OCI-LY7 (cell line): ENCODE data around the gene EP400. TPM values are rescaled to one million over a fixed set of nuclear protein-coding genes. Genes with fewer than 3 reads are reported as not detected.

Experiments used
- BruUV-seq: library from RNA; stranded (reverse); fragments of 400-500 nt; replicated peaks from 2 replicates; lab custom pipeline; 2021; lab: Mats Ljungman, UMichigan
- CTCF ChIA-PET: fragments of 300-600 bp; sonication (Branson Sonifier 250); formaldehyde crosslinking; loops from one replicate; lab custom pipeline; 2022; ENCODE audit warnings: antibody characterized with exemption; ENCODE audit not compliant: unreplicated experiment; lab: Charles Lee
- POLR2A ChIA-PET: fragments of 300-600 bp; sonication (Branson Sonifier 250); formaldehyde crosslinking; loops from one replicate; lab custom pipeline; 2022; ENCODE audit warnings: antibody characterized with exemption; lab: Charles Lee
- DNase-seq: peaks from one replicate; pipeline ENCODE4 v3.0.0-alpha.2; 2015; ENCODE audit warnings: low spot score
- H2AFZ ChIP-seq: fragments of 200-600 bp; sonication (generic), shearing (Covaris generic); 2 replicates; pipeline ENCODE4 v1.6.1; 2014; ENCODE audit warnings: mild to moderate bottlenecking, antibody characterized with exemption, low read length, moderate library complexity
- H3K27ac ChIP-seq: fragments of 200-600 bp; sonication (generic); 2 replicates; pipeline ENCODE4 v1.5.1; 2014; ENCODE audit warnings: mixed run types, low read depth, mild to moderate bottlenecking, moderate library complexity, low read length, inconsistent platforms; ENCODE audit not compliant: poor library complexity, severe bottlenecking
- H3K36me3 ChIP-seq: fragments of 200-600 bp; sonication (generic); 2 replicates; pipeline ENCODE4 v1.6.1; 2014; ENCODE audit warnings: mild to moderate bottlenecking, antibody characterized with exemption, low read length, moderate library complexity, mixed read lengths; ENCODE audit not compliant: insufficient read depth
- H3K4me1 ChIP-seq: fragments of 200-600 bp; sonication (generic); 2 replicates; pipeline ENCODE4 v1.5.1; 2014; ENCODE audit warnings: mild to moderate bottlenecking, low read length; ENCODE audit not compliant: insufficient read depth, poor library complexity, severe bottlenecking
- H3K4me2 ChIP-seq: fragments of 200-600 bp; sonication (generic); 2 replicates; pipeline ENCODE4 v1.6.1; 2014; ENCODE audit warnings: mild to moderate bottlenecking, low read length
- H3K4me3 ChIP-seq: fragments of 200-600 bp; sonication (generic); 2 replicates; pipeline ENCODE4 v1.5.1; 2014; ENCODE audit warnings: mild to moderate bottlenecking, low read depth, low read length; ENCODE audit not compliant: poor library complexity, severe bottlenecking
- H3K79me2 ChIP-seq: fragments of 200-600 bp; sonication (generic); 2 replicates; pipeline ENCODE4 v1.6.1; 2016; ENCODE audit warnings: low read depth, mild to moderate bottlenecking, low read length, moderate library complexity, mixed read lengths; ENCODE audit not compliant: insufficient read depth
- H3K9me2 ChIP-seq: fragments of 200-600 bp; sonication (generic); 2 replicates; pipeline ENCODE4 v1.6.1; 2016; ENCODE audit warnings: mild to moderate bottlenecking, low read length, mixed read lengths; ENCODE audit not compliant: insufficient read depth
- H3K9me3 ChIP-seq: fragments of 200-600 bp; sonication (generic); 2 replicates; pipeline ENCODE4 v1.6.1; 2014; ENCODE audit warnings: mild to moderate bottlenecking, mixed run types, low read length, mixed read lengths
- H4K20me1 ChIP-seq: fragments of 200-600 bp; sonication (generic); 2 replicates; pipeline ENCODE4 v1.6.1; 2014; ENCODE audit warnings: mild to moderate bottlenecking, antibody characterized with exemption, low read length, moderate library complexity, mixed read lengths; ENCODE audit not compliant: insufficient read depth
- CTCF ChIP-seq: fragments of 200-600 bp; sonication (generic); conservative IDR thresholded peaks from 2 replicates; pipeline ENCODE4 v1.5.1; 2014; ENCODE audit warnings: mild to moderate bottlenecking, antibody characterized with exemption, low read length, moderate library complexity, mixed read lengths
- EZH2phosphoT487 ChIP-seq: fragments of 200-600 bp; sonication (generic); IDR thresholded peaks from 2 replicates; pipeline ENCODE4 v1.6.1; 2018; ENCODE audit warnings: low read depth, borderline replicate concordance, mild to moderate bottlenecking, mixed run types, antibody characterized with exemption, low read length, moderate library complexity, mixed read lengths
- intact Hi-C: fragments of 100-400 bp; cut with micrococcal nuclease; formaldehyde crosslinking; loops from one replicate; pipeline ENCODE4 v1.10.0; 2022; ENCODE audit not compliant: unreplicated experiment
- total RNA-seq, 2 experiments: library from RNA; depleted of rRNA in 1 of 2; stranded (reverse); fragments of >200 nt in 1 of 2; shearing (Covaris generic) in 1 of 2; gene quantifications; 2 replicates each; pipeline ENCODE4 v1.2.3, GENCODE V29; 2014 to 2022

Gene EP400
- total RNA-seq, 2 experiments from 2014 or later, result 20.7 to 56.2 TPM

- no peak for DNase-seq
- H4K20me1 ChIP-seq, result no peaks in the 10 kb centered on the region; the same call in 1 of the 2 replicates
- H3K4me3 ChIP-seq, result no peak overlapping the region
- H3K9me2 ChIP-seq, result no peaks in the 10 kb centered on the region
- intact Hi-C loops, result no loop called here
- POLR2A ChIA-PET, result no interaction called here
- TF ChIP-seq CTCF, result no peak
- no peak for TF ChIP-seq EZH2phosphoT487
- CTCF ChIA-PET, result no interaction called here
- no peak overlapping the region for H3K4me2 ChIP-seq
- H3K36me3 ChIP-seq, result peaks cover under 1% of the 10 kb centered on the region
- BruUV-seq, result no TSS peak
- no peaks in the 10 kb centered on the region for H3K9me3 ChIP-seq
- no peak overlapping the region for H3K27ac ChIP-seq
- peaks cover 75% of the 10 kb centered on the region for H3K79me2 ChIP-seq
- no peak overlapping the region for H2AFZ ChIP-seq
- H3K4me1 ChIP-seq, result no peaks in the 10 kb centered on the region
These were observed 21.5 kb downstream of the EP400 start for GRCh38 chr12:131971226-131971625.

- no peaks in the 10 kb centered on the region for H3K4me1 ChIP-seq
- no peak overlapping the region for H3K4me3 ChIP-seq
- TF ChIP-seq EZH2phosphoT487 (no peak), CTCF (no peak)
- H3K9me3 ChIP-seq, result no peaks in the 10 kb centered on the region
- peaks cover 67% of the 10 kb centered on the region for H3K79me2 ChIP-seq
- peaks cover 16% of the 10 kb centered on the region; the same call in 1 of the 2 replicates for H3K36me3 ChIP-seq
- H4K20me1 ChIP-seq, result no peaks in the 10 kb centered on the region; the same call in 1 of the 2 replicates
- H3K9me2 ChIP-seq, result no peaks in the 10 kb centered on the region
- ChIA-PET POLR2A (no interaction called here), CTCF (no interaction called here)
- intact Hi-C loops, result no loop called here
- no peak for DNase-seq
- H3K4me2 ChIP-seq, result no peak overlapping the region
- no TSS peak for BruUV-seq
- no peak overlapping the region for H3K27ac ChIP-seq
- no peak overlapping the region for H2AFZ ChIP-seq
These were observed 25.5 kb downstream of the EP400 start for GRCh38 chr12:131975228-131975627.

- no TSS peak for BruUV-seq
- Histone ChIP-seq H3K9me3 (no peaks in the 10 kb centered on the region), H4K20me1 (no peaks in the 10 kb centered on the region; the same call in 1 of the 2 replicates), H2AFZ (no peak overlapping the region), H3K79me2 (peaks cover 32% of the 10 kb centered on the region), H3K4me3 (no peak overlapping the region), H3K4me2 (no peak overlapping the region), H3K4me1 (no peaks in the 10 kb centered on the region), H3K9me2 (no peaks in the 10 kb centered on the region), H3K27ac (no peak overlapping the region), H3K36me3 (peaks cover 55% of the 10 kb centered on the region)
- DNase-seq, result no peak
- TF ChIP-seq CTCF (no peak), EZH2phosphoT487 (no peak)
- CTCF ChIA-PET, result interaction anchor here (0.6 kb wide), 1 partner anchor 144 kb away, joined by 3 read pairs; no protein-coding TSS in a partner anchor
- POLR2A ChIA-PET, result interaction anchor here (0.6 kb wide), 1 partner anchor 52 kb away, joined by 3 read pairs; no protein-coding TSS in a partner anchor
- intact Hi-C loops, result no loop called here
These were observed 29.9 kb downstream of the EP400 start for GRCh38 chr12:131979606-131980005.
